Measurements from ENCODE around the gene AGPAT4.

AGPAT4 gene

GRCh38 chr6:161137839-161138542 lies 135.9 kb downstream of the AGPAT4 start:
- DNase-seq (ENCODE audit: low read depth in 2 of 2): no peak
- H3K4me3 ChIP-seq (replicated peaks in 1 of 2; ENCODE audit: low read depth in 2 of 2, low read length in 2 of 2): no peak overlapping the region
- no peak for TF ChIP-seq CTCF (IDR thresholded peaks at IDR 0.05; ENCODE audit: low read depth, low read length)

- DNase-seq (ENCODE audit: low read depth in 2 of 2): no peak
- no peak overlapping the region for H3K4me3 ChIP-seq (replicated peaks in 1 of 2; ENCODE audit: low read depth in 2 of 2, low read length in 2 of 2)
- no peak for TF ChIP-seq CTCF (IDR thresholded peaks at IDR 0.05; ENCODE audit: low read depth, low read length)
These were observed 136.5 kb downstream of the AGPAT4 start for GRCh38 chr6:161137320-161137719.

GRCh38 chr6:161136655-161137054 lies 137.2 kb downstream of the AGPAT4 start:
- no peak for TF ChIP-seq CTCF (IDR thresholded peaks at IDR 0.05; ENCODE audit: low read depth, low read length)
- H3K4me3 ChIP-seq (replicated peaks in 1 of 2; ENCODE audit: low read depth in 2 of 2, low read length in 2 of 2): no peak overlapping the region
- DNase-seq (ENCODE audit: low read depth in 2 of 2): no peak

- H3K4me3 ChIP-seq (replicated peaks in 1 of 2; ENCODE audit: low read depth in 2 of 2, low read length in 2 of 2): no peak overlapping the region
- DNase-seq (ENCODE audit: low read depth in 2 of 2): no peak
- no peak for TF ChIP-seq CTCF (IDR thresholded peaks at IDR 0.05; ENCODE audit: low read depth, low read length)
These were observed 137.9 kb downstream of the AGPAT4 start for GRCh38 chr6:161135695-161136591.

GRCh38 chr6:161134550-161135298 lies 139.1 kb downstream of the AGPAT4 start:
- no peak overlapping the region for H3K4me3 ChIP-seq (replicated peaks in 1 of 2; ENCODE audit: low read depth in 2 of 2, low read length in 2 of 2)
- no peak for DNase-seq (ENCODE audit: low read depth in 2 of 2)
- no peak for TF ChIP-seq CTCF (IDR thresholded peaks at IDR 0.05; ENCODE audit: low read depth, low read length)

GRCh38 chr6:161133963-161134362 lies 139.9 kb downstream of the AGPAT4 start:
- H3K4me3 ChIP-seq (replicated peaks in 1 of 2; ENCODE audit: low read depth in 2 of 2, low read length in 2 of 2): no peak overlapping the region
- DNase-seq (ENCODE audit: low read depth in 2 of 2): peak in 1 of 2 donors; percentile 27
- no peak for TF ChIP-seq CTCF (IDR thresholded peaks at IDR 0.05; ENCODE audit: low read depth, low read length)
